Mesothelial cell of epicardium (in vitro differentiated cells): Measurements from ENCODE around the gene LRPPRC. TPM values are rescaled to one million over a fixed set of nuclear protein-coding genes. Genes with fewer than 3 reads are reported as not detected.

ENCODE experiments used
- DNase-seq, 2 experiments: peaks; one replicate each; pipeline ENCODE4 v3.0.0; 2021; ENCODE audit warnings: low spot score in 2 of 2; ENCODE audit not compliant: unreplicated experiment in 2 of 2
- H3K27ac Mint-ChIP-seq: 2 replicates; pipeline ENCODE4 v1.8.0; 2021; ENCODE audit warnings: mixed read lengths
- H3K27me3 Mint-ChIP-seq: 2 replicates; pipeline ENCODE4 v1.8.0; 2021; ENCODE audit warnings: low read depth, mixed read lengths
- H3K36me3 Mint-ChIP-seq: 2 replicates; pipeline ENCODE4 v1.8.0; 2021; ENCODE audit warnings: mixed read lengths
- H3K4me1 Mint-ChIP-seq: 2 replicates; pipeline ENCODE4 v1.8.0; 2021; ENCODE audit warnings: mixed read lengths
- H3K4me3 Mint-ChIP-seq: 2 replicates; pipeline ENCODE4 v1.8.0; 2021; ENCODE audit warnings: mild to moderate bottlenecking, moderate library complexity, mixed read lengths
- H3K9me3 Mint-ChIP-seq: 2 replicates; pipeline ENCODE4 v1.8.0; 2021; ENCODE audit warnings: mixed read lengths
- total RNA-seq: library from RNA; stranded (reverse); gene quantifications from 3 replicates; pipeline ENCODE4 v1.2.1, GENCODE V29; 2021
- TF ChIP-seq, protein P1 (sequence below): fragments of 200-600 bp; sonication (generic); IDR thresholded peaks from one replicate; pipeline ENCODE4 v1.5.0; 2021; ENCODE audit warnings: antibody characterized with exemption; ENCODE audit not compliant: unreplicated experiment

The LRPPRC gene
- total RNA-seq, 1 donor from 2014 or later = 99.9 TPM

DNA sequence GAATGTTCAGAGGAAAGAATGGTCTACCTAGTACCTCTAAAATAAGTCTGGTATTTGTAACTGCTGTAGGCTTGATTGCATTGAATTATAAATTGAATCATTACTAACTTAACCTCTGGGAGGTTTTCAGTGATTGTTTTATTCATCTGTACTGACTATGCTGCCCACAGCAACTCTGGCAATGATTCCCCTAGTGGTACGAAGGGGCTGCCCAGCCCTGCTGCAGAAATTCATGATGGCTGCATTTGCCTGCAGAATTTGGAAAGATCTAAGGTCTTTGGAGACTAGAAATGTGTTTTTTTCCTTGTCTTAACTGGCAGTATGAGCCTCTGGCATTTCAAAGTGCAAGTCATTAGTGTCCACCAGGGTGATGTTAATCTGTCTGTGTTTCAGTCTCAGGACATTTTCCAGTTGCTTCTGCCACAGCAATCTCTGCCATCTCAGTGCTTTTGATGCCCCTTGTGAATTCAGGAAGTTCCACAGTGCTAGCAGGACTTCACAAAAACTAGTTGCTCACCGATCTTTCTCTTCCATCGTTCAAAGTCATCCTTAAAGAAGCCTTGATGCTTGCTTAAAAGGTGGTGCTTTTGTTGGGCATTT, 13.4 kb upstream of the LRPPRC start:
- no peak overlapping the region for H3K27ac Mint-ChIP-seq
- no peaks in the 10 kb centered on the region for H3K9me3 Mint-ChIP-seq
- H3K36me3 Mint-ChIP-seq = no peaks in the 10 kb centered on the region
- no peaks in the 10 kb centered on the region for H3K4me1 Mint-ChIP-seq
- peaks cover 62% of the 10 kb centered on the region for H3K27me3 Mint-ChIP-seq
- DNase-seq = no peak
- no peak overlapping the region for H3K4me3 Mint-ChIP-seq
- TF ChIP-seq, protein P1, sequence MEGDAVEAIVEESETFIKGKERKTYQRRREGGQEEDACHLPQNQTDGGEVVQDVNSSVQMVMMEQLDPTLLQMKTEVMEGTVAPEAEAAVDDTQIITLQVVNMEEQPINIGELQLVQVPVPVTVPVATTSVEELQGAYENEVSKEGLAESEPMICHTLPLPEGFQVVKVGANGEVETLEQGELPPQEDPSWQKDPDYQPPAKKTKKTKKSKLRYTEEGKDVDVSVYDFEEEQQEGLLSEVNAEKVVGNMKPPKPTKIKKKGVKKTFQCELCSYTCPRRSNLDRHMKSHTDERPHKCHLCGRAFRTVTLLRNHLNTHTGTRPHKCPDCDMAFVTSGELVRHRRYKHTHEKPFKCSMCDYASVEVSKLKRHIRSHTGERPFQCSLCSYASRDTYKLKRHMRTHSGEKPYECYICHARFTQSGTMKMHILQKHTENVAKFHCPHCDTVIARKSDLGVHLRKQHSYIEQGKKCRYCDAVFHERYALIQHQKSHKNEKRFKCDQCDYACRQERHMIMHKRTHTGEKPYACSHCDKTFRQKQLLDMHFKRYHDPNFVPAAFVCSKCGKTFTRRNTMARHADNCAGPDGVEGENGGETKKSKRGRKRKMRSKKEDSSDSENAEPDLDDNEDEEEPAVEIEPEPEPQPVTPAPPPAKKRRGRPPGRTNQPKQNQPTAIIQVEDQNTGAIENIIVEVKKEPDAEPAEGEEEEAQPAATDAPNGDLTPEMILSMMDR = no peak

DNA sequence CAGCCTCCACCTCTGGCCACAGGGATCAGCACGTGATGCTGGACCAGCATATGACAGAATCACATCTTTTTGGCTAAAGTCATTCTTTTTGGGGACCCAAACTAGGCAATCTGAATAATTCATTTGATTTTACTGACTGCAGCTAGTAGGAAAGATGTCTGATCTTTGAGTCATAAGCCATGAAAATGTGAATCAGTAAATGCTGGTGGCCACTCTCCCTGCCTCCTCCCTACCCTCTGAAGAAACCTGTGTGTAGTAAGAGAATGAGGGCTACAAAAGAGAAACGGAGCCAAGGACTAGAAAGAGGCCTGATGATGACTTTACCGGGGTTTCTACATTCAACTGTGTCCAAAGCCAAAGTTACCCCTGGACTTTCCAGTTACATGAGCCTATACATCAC, 10.1 kb upstream of the LRPPRC start:
- Mint-ChIP-seq H3K9me3 (no peaks in the 10 kb centered on the region), H3K36me3 (no peaks in the 10 kb centered on the region), H3K27me3 (peaks cover 63% of the 10 kb centered on the region), H3K4me3 (no peak overlapping the region), H3K27ac (no peak overlapping the region), H3K4me1 (no peaks in the 10 kb centered on the region)
- TF ChIP-seq, protein P1 = no peak
- DNase-seq = no peak

DNA sequence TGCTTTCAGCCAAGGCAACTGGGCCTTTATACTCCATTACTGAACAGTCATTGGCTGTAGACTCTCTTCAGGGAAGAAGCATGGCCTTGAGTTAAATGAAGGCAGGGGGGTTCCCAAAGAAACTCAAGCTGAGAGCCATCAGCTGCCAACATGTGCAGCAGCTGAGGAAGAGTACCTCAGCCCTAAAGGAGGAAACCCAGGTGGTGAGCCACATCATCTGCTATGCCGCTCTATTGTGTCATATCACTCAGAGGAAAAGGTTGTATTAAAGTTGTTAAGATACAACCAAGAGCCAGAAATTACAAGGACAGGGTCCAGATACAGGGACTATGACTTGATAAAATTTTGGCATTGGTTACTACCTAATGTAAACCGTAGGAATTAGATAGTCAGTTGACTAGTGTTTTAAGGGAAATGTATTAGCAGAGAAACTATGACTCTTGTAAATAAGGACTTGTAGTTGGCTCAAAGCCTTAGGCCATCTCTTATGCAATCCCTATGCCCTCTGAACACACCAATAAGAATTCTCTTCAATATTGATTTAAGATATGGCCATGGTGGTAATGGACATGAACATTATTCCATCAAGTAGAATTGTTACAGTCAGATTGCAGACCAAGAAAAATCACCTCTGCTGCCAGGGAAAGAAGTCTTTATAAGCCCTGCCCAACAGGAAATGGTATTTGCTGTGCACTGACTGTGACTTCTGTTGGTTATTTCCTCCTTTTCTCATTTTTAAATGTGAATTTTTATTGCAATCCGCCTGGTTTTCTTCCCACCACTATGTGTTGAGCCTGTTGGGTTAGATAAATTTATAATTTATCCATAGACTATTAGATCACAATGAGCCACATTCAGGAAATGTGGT, 9.2 kb upstream of the LRPPRC start:
- H3K27me3 Mint-ChIP-seq = peaks cover 56% of the 10 kb centered on the region
- no peaks in the 10 kb centered on the region for H3K36me3 Mint-ChIP-seq
- no peak for DNase-seq
- H3K27ac Mint-ChIP-seq = no peak overlapping the region
- TF ChIP-seq, protein P1 = no peak
- H3K9me3 Mint-ChIP-seq = no peaks in the 10 kb centered on the region
- H3K4me3 Mint-ChIP-seq = no peak overlapping the region
- no peaks in the 10 kb centered on the region for H3K4me1 Mint-ChIP-seq

DNA sequence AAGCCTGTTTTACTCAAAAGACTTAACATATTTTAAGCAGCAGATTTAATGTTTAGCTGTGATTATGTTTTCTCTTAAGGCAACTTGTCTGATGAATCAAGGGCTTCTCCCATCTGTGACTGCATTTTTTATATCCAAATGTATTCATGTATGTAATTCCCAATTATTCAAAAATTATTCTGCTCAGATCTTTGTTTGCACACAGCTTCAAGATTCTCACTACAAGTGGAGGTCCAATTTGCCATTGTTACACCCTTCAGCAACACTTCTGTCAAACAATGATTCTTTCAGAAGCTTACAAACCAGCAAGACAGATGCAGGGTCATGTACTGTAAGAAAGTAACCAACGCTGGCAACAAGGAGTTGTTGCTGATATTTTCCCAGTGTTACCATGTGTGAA, 5.9 kb upstream of the LRPPRC start:
- no peak for DNase-seq
- Mint-ChIP-seq H3K27me3 (peaks cover 43% of the 10 kb centered on the region), H3K27ac (no peak overlapping the region), H3K4me3 (no peak overlapping the region), H3K36me3 (no peaks in the 10 kb centered on the region), H3K4me1 (no peaks in the 10 kb centered on the region), H3K9me3 (no peaks in the 10 kb centered on the region)
- TF ChIP-seq, protein P1 = no peak

DNA sequence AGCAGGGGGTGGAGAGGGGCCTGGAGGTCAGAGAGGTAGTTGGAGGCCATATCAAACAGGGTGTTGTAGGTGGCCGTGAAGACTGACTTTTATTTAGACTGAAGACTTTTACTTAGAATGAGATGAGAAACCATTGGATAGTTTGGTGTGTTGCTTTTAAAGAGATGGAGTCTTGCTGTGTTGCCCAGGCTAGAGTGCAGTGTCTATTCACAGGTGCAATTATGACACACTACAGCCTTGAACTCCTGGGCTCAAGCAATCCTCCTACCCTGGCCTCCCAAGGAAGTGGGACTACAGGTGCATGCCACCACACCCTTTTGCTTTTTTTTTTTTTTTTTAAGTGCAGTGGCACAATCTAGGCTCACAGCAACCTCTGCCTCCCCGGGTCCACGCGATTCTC, 2.5 kb upstream of the LRPPRC start:
- H3K9me3 Mint-ChIP-seq = no peaks in the 10 kb centered on the region
- H3K27ac Mint-ChIP-seq = no peak overlapping the region
- peak overlapping the region; percentile 4 for H3K4me3 Mint-ChIP-seq
- peaks cover 21% of the 10 kb centered on the region for H3K4me1 Mint-ChIP-seq
- H3K27me3 Mint-ChIP-seq = peaks cover 19% of the 10 kb centered on the region
- no peak for DNase-seq
- H3K36me3 Mint-ChIP-seq = peaks cover 5% of the 10 kb centered on the region
- TF ChIP-seq, protein P1 = no peak
